ENCODE measurements around the gene ASRGL1.

Gene ASRGL1

GRCh38 chr11:62416596-62416995 lies 79.3 kb downstream of the ASRGL1 start:
- DNase-seq (ENCODE audit: low read depth, low spot score), result no peak

- DNase-seq (ENCODE audit: low read depth, low spot score), result no peak
Measured at GRCh38 chr11:62418136-62418535, 80.9 kb downstream of the ASRGL1 start.

- DNase-seq (ENCODE audit: low read depth, low spot score), result no peak
Measured at GRCh38 chr11:62418733-62419132, 81.5 kb downstream of the ASRGL1 start, which contains the start of gene SCGB1A1. Gene SCGB1A1, plus strand, starts transcription at chr11:62419033. Its CDS starts 63 bp downstream, at chr11:62419096.

- DNase-seq (ENCODE audit: low read depth, low spot score), result no peak
Measured at GRCh38 chr11:62419314-62419929, 82.2 kb downstream of the ASRGL1 start.

GRCh38 chr11:62419943-62420342 lies 82.7 kb downstream of the ASRGL1 start:
- DNase-seq (ENCODE audit: low read depth, low spot score), result no peak

GRCh38 chr11:62420882-62421281 lies 83.6 kb downstream of the ASRGL1 start:
- no peak for DNase-seq (ENCODE audit: low read depth, low spot score)

GRCh38 chr11:62421996-62422395 lies 84.7 kb downstream of the ASRGL1 start:
- DNase-seq (ENCODE audit: low read depth, low spot score), result no peak

- DNase-seq (ENCODE audit: low read depth, low spot score), result no peak
Measured at GRCh38 chr11:62423012-62423411, 85.8 kb downstream of the ASRGL1 start.

GRCh38 chr11:62427630-62428233 lies 90.5 kb downstream of the ASRGL1 start:
- DNase-seq (ENCODE audit: low read depth, low spot score), result no peak

GRCh38 chr11:62428871-62429560 lies 91.8 kb downstream of the ASRGL1 start:
- DNase-seq (ENCODE audit: low read depth, low spot score), result no peak

- no peak for DNase-seq (ENCODE audit: low read depth, low spot score)
Measured at GRCh38 chr11:62430425-62430824, 93.2 kb downstream of the ASRGL1 start.

GRCh38 chr11:62431171-62431901 lies 94.1 kb downstream of the ASRGL1 start:
- no peak for DNase-seq (ENCODE audit: low read depth, low spot score)

- no peak for DNase-seq (ENCODE audit: low read depth, low spot score)
Measured at GRCh38 chr11:62432695-62433094, 95.4 kb downstream of the ASRGL1 start.

- no peak for DNase-seq (ENCODE audit: low read depth, low spot score)
Measured at GRCh38 chr11:62433141-62433903, 96.1 kb downstream of the ASRGL1 start.

GRCh38 chr11:62433904-62434276 lies 96.6 kb downstream of the ASRGL1 start:
- no peak for DNase-seq (ENCODE audit: low read depth, low spot score)

- DNase-seq (ENCODE audit: low read depth, low spot score), result no peak
Measured at GRCh38 chr11:62435846-62436660, 98.8 kb downstream of the ASRGL1 start.

- DNase-seq (ENCODE audit: low read depth, low spot score), result no peak
Measured at GRCh38 chr11:62437616-62438015, 100.4 kb downstream of the ASRGL1 start.

- DNase-seq (ENCODE audit: low read depth, low spot score), result no peak
Measured at GRCh38 chr11:62438641-62439040, 101.4 kb downstream of the ASRGL1 start.

GRCh38 chr11:62439785-62440602 lies 102.7 kb downstream of the ASRGL1 start:
- DNase-seq (ENCODE audit: low read depth, low spot score), result no peak

Measured in activated naive CD8-positive, alpha-beta T cell treated with anti-CD3 and anti-CD28 coated beads, Interleukin-2, amount 50 U/mL, for 16 hours (primary cell).